Stimulated activated CD8-positive, alpha-beta memory T cell treated with anti-CD3 and anti-CD28 coated beads, Interleukin-12 subunit alpha, Interleukin-12 subunit beta, amount 100 ng/mL, for 24 hours (primary cell): Measurements from ENCODE around the gene CLK3.
"Not testable (repeated sequence)": the region's sequence is repeated elsewhere in the genome, so short reads cannot be mapped to it uniquely, and the experiment has no call there.

Experiments
- DNase-seq: peaks from one replicate; pipeline ENCODE4 v3.0.0-alpha.2; 2020; ENCODE audit errors: extremely low read depth

Gene CLK3

DNA sequence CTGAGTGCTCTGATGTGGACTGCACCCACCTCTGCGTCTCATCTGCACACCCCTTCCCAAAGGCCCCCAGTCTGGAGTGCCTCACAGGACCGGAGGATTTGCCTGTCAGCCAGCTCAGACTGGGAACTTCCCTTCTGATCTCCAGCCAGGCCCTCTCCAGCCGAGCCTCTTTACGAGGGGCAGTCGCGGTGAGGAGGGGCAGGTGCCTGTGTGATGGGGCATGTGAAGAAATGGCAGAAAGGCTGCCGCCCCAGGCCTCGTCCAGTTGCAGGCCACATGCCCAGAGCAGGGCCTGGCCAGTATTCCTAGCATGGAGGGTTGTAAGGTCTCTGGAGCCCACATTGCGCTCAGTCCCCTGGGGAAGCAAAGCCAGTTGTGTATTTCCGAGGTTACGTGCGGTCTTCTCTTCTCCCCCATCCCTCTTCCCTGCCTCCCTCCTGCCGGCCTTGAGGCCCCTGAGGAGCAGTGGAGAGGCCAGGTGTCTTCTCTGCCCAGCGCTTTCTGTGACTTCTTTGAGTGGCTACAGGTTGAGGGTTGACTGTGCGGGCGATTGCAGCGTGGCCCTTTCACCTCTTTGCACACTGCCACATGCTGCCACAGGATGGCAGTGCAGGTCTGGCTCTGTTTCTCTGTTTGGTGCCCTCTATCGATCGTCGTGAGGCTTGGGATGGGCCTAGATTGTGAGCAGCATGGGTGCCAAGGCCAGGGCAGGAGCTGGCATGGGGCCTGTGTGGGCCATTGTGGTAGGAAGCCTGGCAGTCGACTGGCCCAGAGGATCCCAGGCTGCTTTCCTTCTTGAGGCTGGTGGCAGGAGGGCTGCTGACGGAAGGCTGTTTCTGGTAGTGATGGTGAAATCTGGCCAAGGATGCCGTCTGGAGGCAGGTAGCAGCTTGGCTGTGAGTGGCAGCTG, 5.3 kb downstream of the CLK3 start:
- peak; percentile 42 for DNase-seq

GRCh38 chr15:74621546-74621920, 5.9 kb downstream of the CLK3 start:
- DNase-seq, result no peak

GRCh38 chr15:74621936-74622335, 6.3 kb downstream of the CLK3 start:
- DNase-seq, result no peak

DNA sequence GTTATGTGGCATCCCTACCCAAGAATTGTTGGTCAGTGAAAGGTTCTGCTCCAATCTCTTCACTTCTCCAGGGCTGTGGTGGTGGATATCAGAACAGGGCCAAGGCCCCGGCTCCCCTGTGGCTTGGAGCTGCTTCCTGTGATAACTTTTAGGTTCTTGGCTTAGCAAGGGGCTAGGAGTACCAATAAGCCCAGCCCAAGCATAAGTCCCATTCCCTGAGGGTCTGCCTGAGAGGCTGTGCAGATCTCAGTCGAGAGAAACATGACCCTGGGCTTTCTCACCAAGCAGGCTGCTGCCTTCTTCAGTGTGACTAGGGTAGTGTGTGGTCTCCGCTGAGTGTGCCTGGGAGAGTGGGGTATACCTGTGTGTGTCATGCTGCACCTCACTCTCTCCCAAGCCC, 7.1 kb downstream of the CLK3 start:
- DNase-seq, result no peak

GRCh38 chr15:74624020-74624602, 8.5 kb downstream of the CLK3 start:
- no peak for DNase-seq

- no peak for DNase-seq
Observed at GRCh38 chr15:74625693-74626092, 10.1 kb downstream of the CLK3 start.

DNA sequence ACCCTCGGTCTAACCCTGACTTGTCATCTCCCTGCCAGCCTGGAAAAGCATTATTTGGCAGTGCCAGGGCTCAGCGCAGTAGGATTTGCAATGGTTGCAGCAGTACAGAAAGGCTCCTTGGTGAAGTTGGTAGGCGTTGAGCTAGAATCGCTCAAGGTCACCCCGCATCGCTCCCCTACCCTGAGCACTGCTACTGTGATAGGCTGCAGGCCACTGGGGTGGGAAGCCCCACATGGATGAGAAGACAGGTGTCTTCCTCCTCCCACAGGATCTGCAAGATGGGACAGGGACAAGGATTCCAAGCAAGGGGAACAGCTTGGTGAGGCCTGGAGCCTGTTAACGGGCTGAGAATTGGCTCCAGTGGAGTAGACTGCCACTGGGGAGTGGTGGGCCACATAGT, 10.7 kb downstream of the CLK3 start:
- DNase-seq, result no peak

GRCh38 chr15:74626752-74627692, 11.4 kb downstream of the CLK3 start:
- no peak for DNase-seq

DNA sequence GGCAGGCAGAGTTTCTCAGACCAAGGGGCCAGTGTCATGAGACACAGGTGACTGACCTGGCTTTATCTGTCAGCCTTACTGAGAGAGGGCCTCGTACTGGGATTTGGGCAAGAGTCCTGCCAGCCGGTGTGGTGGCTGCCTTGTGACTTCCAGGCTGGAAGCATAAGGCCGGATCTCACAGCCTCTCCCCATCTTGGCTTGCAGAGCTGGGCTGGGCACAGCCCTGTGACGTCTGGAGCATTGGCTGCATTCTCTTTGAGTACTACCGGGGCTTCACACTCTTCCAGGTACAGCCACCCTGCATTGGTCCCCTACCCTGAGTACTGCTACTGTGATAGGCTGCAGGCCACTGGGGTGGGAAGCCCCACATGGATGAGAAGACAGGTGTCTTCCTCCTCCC, 12.1 kb downstream of the CLK3 start:
- no peak for DNase-seq

DNA sequence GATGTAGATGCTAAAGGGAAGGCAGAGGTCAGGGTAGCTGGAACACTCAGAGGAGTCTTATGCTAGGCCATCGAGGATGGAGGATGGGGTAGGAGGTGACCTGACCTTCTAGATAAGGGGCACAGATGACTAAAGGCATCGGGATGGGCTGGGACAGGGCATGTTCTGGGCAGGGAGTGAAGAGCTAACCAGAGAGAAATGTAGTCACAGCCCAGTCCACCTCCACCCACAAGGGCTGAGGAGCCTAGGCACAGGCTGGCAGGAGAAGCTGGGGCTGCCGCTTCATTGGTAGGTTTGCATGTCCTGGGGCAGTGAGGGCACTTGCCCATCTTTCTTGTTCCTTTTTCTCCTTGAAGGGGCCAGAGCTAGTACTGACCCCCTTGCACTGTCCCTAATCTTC, 12.6 kb downstream of the CLK3 start:
- DNase-seq, result no peak

- no peak for DNase-seq
Observed at GRCh38 chr15:74628949-74629348, 13.3 kb downstream of the CLK3 start.

DNA sequence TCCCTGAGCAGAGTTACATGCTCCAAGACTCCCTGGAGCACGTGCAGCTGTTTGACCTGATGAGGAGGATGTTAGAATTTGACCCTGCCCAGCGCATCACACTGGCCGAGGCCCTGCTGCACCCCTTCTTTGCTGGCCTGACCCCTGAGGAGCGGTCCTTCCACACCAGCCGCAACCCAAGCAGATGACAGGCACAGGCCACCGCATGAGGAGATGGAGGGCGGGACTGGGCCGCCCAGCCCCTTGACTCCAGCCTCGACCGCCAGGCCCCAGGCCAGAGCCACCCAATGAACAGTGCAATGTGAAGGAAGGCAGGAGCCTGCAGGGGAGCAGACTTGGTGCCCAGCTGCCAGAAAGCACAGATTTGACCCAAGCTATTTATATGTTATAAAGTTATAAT, 14.1 kb downstream of the CLK3 start:
- not testable (repeated sequence) for DNase-seq

GRCh38 chr15:74630284-74631086, 14.8 kb downstream of the CLK3 start:
- DNase-seq, result no peak

DNA sequence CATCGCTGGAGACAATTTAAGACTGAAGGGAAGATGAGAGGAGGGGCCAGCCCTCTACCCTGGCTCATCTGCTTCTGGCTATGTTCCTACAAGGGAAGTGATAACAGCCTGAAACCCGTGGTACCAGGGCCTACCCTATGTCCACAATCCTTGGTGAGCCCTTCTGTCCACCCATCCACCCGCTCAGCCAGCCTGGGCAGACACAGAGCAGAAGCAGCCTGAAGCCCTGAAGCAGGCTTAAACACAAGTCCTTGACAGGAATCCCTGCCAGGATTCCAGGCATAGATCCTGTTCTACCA, 15.4 kb downstream of the CLK3 start:
- DNase-seq, result no peak

- DNase-seq, result no peak
Observed at GRCh38 chr15:74631408-74631807, 15.8 kb downstream of the CLK3 start.

DNA sequence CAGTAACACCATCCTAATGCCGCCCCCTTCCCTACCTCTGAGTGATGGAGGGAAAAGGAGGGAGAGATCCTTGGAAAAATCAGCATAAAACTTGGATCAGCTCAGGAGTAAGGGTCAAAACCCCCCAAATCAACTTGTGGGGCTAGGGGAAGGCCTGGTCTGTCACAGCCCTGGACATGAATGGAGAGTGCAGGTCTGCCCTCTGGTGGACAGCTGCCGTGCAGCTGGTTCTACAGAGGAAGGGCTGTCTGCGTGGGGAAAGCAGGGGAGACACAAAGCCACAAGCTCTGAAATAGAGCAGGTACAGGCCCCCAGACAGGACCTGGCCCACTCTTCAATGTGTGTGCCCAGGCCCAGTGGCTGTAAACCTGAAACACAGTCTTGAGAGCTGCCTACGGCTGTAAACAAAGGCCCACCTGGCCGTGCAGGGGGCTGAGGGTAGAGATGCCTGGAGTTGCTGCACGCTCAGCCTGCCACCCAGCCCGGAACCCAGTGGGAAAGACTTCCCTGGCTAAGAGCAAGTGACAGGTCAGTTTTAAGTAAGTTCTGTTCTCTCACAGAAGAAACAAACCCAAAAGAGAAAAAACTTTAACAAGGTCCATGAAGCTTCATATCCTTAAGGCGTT, 16.4 kb downstream of the CLK3 start:
- no peak for DNase-seq

DNA sequence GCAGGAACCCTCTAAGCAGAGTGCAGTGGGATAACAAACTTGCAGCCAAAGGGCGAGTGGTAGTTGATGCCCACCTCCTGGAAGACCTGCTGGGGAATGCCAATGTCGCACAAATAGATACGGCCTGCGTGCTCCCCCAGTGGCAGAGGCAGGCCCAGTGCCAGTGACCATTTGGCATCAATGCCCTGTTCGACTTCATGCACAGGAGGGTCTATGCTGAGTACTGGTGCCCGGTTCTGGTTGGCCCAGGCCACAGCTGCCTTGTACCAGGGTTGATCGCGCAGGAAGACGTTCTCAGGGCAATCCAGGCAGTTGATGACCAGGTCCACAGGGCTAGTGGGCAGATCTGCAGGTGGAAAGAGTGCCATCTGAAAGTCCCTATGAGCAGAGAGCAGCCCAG, 17.0 kb downstream of the CLK3 start:
- no peak for DNase-seq

DNA sequence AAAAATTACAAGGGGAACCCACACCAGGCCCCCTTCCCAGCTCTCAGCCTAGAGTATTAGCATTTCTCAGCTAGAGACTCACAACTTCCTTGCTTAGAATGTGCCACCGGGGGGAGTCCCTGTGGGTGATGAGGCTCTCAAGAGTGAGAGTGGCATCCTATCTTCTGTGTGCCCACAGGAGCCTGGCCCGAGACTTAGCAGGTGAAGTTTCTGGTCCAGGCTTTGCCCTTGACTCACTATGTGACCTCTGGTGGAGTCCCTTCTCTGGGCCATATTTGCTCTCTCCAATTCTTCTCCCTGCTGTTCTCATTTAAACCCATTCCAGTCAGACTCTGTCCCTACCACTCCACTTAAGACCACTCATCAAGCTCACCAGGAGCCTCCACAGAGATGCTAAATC, 18.1 kb downstream of the CLK3 start:
- DNase-seq, result no peak

GRCh38 chr15:74635228-74635627, 19.6 kb downstream of the CLK3 start:
- no peak for DNase-seq

DNA sequence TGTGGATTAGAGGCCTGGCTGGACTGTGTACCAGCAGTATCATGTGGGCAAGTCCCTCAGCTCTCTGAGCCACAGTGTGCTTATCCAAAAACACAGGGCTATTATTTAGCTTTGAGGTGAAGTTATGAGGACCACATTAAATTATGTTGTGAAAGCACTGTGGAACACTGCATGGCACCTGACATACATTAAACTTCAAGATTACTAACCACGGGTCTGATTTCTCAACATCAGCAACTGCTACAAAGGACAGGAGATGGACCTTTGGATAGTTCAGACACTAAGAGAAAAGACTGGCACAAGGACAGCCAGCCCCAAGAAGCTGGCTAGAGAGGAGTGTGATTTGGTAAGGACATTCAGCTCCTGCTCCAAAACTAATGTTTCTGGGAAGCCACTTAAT, 21.3 kb downstream of the CLK3 start:
- no peak for DNase-seq

- DNase-seq, result no peak
Observed at GRCh38 chr15:74641151-74641550, 25.5 kb downstream of the CLK3 start.
